Activated CD4-positive, alpha-beta T cell treated with anti-CD3 and anti-CD28 coated beads, Interleukin-2, Interleukin-4, amounts not matched to agents 100 ng/mL and 50 ng/mL, durations not matched to agents 16 hours and 8 hours (primary cell): ENCODE results near the gene RASSF8.

Experiments used
- DNase-seq: peaks from one replicate; pipeline ENCODE4 v3.0.0-alpha.2; 2020; ENCODE audit warnings: low spot score

The RASSF8 gene

DNA sequence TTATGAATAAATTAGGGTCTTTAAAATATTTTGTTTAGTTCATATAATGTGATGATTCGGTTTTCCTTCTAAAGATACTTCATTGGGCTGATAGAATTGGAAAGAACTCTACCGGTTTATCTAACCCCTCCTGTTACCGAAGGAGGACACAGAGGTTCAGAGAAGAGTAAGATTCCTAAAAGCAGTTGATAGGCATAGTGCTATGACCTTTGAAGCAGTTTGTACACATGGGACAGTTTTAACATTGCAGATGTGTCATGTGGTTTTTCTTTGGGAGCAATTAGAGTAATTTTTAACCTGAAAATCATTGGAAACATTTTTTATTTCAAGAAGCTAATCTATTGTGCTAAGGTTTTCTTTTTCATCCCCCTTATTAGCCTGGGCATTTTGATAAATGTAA lies 103.5 kb downstream of the RASSF8 start:
- DNase-seq, result no peak

DNA sequence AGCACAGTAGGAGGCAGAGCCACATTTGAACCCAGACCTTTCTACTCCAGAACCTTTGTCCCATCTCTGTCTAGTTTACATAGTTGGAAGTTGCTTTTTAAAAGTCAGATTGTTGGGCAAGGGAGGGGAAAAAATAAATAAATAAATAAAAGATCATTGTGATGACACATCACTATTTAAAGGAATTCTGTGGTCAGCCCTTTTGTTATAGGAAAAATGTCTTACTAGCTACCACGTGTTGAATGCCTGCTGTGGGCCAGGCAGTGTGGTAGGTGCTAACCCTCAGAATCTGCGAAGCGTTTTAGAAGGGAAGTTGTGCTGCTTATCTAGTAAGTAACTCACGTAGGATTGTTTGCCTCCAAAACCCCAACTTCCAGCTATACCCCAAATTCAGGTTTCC lies 104.1 kb downstream of the RASSF8 start:
- DNase-seq, result no peak

DNA sequence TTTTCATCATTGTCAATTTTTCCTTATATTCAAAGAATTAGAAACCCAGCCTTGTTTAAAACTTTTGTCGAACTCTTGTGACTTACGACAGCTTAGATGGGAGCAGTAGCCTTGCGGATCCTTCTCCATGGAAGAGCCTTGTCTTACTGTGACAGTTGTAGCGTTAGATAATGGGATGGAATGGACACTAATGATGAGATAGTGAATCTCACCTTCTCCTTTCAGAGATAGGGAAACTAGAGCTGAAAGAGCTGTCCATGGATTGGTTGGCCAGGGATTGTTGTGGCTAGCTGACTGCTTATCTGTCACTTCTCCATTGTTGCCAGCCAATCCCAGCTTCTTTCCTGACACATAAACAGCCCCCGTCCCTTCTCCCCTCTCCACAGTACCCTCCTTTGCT lies 107.0 kb downstream of the RASSF8 start:
- DNase-seq, result no peak

DNA sequence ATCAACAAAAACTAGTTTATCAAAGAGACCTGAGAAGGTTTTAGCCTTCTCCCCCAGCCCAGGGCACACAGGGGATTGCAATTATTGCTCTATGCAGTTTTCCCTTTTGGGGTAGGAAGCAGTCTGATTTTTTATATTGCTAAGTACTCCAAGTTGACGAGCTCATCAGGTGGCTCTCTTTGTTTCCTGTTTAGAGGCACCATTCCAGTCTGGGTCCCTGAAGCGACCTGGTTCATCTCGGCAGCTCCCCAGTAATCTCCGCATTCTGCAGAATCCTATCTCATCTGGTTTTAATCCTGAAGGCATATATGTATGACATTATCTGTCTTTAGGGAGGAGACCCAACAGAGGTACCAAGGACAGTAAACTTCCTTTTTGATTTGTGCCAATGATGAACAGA lies 110.0 kb downstream of the RASSF8 start:
- no peak for DNase-seq

DNA sequence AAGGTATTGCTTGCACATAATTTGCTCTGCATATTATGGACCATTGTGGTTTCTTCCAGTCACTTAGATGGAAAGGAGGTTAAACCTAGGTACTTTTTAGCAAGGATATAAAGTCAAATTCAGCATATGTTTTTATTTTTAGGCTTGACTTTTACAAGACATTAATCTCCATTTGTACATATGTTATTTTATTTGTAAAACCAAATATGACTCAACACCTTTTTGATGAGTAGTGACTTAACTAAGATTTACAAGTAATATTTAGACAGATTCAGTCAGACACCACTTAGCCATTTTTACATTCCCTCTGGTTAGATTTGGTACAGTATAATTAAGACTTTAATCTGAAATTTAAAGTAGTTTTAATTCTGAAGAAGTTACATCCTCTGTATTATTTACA lies 111.3 kb downstream of the RASSF8 start:
- no peak for DNase-seq

DNA sequence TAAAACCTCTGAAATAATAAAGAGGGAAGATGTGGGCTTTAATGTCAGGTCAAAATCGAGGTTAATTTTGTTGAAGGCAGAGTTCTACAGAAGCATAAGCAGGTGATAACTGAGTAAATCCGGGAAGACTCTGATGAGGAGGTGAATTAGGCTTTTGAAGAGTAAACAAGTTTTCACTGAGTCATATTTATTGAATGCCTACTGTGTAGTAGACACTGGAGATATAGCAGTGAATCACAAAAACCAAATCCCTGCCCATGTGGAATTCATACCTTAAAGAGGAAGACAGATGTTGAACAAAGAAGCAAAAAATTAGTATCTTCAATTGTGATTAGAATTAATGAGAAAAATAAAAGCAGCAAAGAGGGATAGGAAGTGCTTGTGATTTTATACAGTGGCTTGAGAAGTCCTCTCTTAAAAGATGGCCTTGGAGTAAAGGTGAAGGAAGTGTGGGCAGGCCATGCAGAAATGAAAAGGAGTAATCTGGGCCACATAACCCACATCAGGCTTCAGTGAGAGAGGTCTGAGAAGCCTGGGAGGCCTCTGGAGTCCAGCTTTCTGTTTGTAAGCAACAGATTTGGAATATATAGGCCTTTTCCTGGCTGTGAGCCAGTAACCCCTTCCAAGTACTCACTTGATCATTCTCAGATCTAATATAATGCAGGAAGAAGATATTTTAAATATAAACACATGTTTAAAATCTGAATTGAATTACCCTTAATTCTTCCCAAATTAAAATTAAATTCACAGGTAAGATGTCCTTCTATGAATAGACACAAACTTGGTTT lies 119.6 kb downstream of the RASSF8 start:
- DNase-seq, result no peak

DNA sequence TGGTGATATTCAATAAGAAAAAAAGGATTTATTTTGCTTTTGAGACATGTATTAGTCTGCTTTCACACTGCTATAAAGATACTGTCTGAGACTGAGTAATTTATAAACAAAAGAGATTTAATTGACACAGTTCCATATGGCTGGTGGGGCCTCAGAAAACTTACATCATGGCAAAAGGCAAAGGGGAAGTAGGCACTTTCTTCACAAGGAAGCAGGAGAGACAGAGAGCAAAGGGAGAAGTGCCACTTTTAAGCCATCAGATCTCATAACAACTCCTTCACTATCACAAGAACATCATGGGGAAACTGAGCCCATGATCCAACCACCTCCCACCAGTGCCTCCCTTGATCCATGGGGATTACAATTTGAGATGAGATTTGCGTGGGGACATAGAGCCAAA lies 122.4 kb downstream of the RASSF8 start:
- no peak for DNase-seq

GRCh38 chr12:26086936-26087335 lies 128.5 kb downstream of the RASSF8 start:
- no peak for DNase-seq

- DNase-seq, result no peak
Observed at GRCh38 chr12:26088998-26089397, 130.5 kb downstream of the RASSF8 start.

DNA sequence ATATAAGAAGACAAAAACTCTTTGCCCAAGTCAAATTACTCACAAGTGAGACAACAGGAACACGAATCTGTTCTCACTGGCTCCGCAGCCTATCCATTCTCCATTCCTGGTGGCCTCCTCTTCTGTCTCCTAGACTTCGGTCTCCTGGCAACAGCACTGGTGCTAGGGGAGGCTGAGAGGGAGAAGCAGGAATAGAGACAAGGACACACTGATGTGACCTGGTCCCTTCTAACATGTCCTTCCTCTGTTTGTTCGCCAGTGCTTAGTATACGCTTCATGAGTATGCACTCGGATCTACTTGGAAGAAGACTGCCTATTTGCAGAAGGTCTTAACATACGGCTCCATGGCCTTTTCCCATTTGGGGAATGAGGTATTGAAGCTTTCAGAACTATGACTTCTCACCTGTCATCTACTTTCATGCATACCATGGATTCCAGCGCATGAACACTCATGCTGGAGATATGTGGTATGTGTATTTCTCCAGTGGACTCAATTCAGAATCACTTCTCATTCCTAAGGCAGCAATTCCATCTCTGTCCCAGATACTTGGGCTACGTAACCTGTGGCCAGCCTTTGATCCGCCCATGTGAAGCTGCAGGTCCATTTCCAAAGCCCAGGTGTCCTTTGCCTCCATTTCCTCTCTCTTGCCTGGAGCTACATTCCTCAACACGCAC lies 132.5 kb downstream of the RASSF8 start:
- DNase-seq, result no peak

DNA sequence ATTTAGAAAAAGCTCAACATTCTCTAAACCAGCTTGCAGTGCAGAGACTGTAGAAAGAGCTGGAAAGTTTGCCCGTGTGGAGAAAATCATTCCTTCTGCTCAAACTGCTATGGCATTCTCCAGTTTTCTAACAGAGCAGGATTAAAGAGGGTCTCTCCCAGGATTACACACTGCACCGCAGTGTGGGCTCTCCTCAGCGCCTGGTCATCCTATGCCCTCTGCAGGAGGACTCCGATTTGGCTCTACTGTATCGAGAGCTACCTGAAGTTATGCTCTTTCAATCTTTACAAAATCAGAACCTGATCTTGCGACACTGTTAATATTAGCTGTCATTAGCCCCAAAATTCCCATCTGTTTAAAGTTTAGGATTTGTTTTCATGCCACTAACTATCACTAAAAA lies 133.3 kb downstream of the RASSF8 start:
- no peak for DNase-seq

GRCh38 chr12:26092346-26093105 lies 134.0 kb downstream of the RASSF8 start:
- DNase-seq, result no peak

GRCh38 chr12:26095186-26095585 lies 136.7 kb downstream of the RASSF8 start:
- no peak for DNase-seq

DNA sequence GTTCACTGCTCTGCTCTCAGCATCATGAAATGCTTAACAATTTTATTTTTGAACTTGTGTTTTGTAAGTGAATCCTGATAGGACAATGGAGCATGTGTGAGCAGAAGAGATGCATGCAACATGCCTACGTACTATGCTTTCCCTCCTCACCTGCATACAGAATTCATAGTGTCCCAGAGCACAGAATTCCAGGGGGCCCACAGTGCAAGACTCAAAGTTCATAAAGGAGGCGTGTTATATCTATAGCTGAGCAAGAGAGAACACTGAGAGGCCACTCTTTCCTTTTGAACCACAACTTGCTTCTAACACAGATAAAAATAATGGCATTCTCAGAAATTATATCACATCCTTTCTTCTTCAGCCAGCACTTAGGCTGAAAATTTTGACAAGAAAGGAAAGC lies 137.6 kb downstream of the RASSF8 start:
- DNase-seq, result no peak

- peak; percentile 63 for DNase-seq
Observed at GRCh38 chr12:26097046-26097878, 138.8 kb downstream of the RASSF8 start.

DNA sequence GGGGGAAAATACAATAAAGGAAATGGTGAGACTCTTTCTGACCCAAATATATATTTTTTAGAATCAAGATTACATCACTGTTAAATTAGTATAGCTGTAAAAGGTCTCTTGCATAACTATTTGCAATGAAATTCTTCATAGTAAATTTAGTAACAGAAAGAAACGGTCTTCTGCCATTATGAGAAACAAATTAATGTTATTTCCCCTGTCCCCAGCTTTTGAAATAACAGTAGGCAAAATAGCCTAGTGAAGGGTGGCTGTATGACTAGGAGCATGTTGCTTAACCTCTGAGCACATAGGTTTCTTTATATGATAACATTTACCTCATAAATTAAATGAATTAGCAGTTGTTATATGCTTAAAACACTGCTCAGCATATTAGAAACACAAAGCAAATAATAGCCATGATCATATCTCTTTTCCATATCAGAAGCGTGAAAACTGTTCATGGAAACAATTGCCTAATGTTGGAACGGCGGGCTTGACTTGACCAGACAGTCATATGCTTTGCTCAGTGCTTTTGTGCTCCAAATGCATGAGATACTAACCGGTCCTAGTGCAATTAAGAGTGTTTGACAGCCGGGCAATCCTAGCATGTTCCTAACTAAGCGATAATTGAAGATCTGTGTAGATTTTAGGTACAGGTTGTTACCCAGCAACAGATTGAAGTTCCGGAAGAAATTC lies 142.3 kb downstream of the RASSF8 start:
- DNase-seq, result no peak

DNA sequence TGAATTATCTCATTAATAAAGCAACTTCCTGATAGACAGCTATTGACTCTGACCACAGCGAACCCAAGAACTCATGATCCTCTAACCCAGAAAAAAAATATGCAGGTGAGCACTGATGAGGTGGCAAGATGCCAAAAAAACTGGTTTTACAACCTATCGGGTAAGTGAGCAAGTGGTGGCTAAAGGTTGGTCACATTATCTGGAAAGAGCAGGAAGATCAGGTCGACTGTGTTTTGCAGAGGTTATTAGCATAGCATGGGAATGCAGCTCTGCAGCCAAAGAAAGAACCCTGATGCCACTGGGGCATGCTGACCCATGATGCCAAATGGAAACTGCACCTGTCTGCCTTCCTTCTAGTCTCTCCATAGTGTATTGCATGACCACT lies 142.9 kb downstream of the RASSF8 start:
- DNase-seq, result no peak

DNA sequence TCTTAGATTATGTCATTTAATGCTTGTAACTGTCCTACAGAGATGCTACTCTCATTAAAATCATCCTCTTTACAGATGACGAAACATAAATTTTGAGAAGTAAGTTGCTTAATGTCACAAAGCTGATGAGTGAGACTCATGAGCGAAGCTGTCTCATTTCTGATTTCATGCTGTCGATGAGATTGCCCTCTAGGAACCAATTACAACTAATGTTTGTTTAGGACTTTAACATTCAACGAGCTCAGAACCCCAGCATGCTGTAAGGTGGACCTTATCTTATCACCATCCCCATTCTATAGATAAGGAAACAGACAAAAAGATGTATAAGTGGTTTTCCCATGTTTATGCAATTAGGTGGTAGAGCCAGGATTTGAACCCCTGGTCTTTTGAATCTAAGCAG lies 143.3 kb downstream of the RASSF8 start:
- DNase-seq, result no peak

- DNase-seq, result no peak
Observed at GRCh38 chr12:26102953-26103352, 144.5 kb downstream of the RASSF8 start.

GRCh38 chr12:26106347-26106746 lies 147.9 kb downstream of the RASSF8 start:
- DNase-seq, result no peak

DNA sequence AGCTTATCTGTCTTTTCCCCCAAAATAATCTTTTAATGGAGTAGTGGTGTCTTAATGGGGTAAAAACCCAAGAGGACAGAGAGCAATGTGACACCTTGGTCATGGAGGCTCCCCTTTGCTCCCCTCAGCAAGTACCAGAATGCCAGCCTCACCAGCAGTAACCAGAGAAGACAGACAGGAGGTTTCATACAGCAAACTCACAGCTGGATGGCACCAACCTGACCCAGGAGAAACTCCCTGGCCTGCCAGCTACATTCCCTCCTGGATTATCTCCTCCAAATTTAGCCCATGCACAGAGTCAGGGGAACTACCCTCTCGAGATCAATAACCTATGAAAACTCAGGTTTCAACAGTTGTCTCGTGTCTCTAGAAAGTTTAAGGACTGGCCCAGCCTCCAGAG lies 150.4 kb downstream of the RASSF8 start:
- DNase-seq, result no peak
